ENCODE measurements around the gene CRTC1.

The CRTC1 gene

DNA sequence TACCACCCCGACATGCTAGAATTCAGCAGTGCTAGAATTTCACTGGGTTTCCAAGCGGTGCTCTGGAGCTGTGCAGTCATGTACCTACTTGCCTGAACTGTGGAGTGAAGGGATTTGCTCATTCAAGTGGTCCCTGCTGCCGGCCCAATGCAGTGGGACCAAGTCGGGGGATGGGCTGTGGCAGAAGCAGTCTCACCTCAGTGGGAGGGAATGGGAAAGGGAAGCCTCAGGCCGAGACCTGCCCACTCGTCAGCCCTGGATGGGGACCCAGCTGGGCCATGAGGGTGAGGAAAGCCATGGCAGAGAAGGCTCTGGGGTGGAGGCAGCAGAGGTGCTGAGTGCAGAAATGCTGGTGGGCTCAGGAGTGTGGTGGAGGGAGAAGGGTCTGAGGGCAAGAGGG is 31.7 kb upstream of the CRTC1 start:
- no peak for DNase-seq

DNA sequence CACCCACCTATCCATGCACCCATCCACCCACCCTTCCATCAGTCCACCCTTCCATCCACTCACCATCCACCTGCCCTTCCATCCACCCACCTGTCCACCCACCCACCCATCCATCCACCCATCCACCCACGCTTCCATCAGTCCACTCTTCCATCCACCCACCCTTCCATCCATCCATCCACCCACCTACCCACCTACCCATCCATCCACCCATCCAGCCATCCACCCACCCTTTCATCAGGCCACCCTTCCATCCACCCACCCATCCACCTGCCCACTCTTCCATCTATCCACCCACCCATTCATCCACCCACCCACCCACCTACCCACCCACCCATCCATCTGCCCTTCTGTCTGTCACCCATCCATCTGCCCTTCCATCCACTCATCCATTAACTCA is 29.6 kb upstream of the CRTC1 start:
- no peak for DNase-seq

GRCh38 chr19:18654469-18654868 is 29.0 kb upstream of the CRTC1 start:
- DNase-seq, result no peak

GRCh38 chr19:18655173-18655844 is 28.2 kb upstream of the CRTC1 start:
- no peak for DNase-seq

DNA sequence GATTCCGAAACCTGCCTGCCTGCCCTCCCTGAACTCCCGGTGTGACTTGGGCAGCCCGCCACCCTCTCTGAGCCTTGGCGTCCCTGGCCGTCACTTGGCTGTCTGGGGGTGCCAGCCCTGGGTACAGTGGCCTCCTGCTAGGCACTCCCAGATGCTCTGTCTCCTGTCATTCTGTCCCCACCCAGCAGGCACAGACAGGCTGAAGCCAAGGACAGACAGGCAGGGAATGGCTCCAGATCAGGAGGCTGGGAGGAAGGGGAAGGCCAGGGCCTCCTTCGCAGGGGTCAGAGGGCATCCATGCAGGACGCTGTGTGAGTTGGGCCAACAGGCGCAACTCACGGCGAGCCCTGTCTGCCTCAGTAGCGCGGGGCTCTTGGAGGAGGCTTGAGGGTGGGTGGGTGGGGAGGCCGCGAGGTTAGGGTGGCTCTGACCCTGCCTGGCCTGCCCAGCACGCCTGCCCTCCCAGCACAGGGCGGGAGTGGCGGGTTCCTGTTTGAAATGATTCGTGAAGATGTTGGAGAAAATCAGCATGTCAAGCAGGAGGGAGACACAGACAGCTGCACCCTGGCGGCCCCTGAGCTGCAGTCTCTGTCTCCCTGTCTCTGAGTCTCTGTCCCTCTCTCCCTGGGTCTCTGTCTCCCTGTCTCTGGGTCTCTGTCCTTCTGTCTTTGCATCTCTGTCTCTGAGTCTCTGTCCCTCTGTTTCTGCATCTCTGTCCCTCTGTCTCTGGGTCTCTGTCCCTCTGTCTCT is 27.0 kb upstream of the CRTC1 start:
- no peak for DNase-seq

DNA sequence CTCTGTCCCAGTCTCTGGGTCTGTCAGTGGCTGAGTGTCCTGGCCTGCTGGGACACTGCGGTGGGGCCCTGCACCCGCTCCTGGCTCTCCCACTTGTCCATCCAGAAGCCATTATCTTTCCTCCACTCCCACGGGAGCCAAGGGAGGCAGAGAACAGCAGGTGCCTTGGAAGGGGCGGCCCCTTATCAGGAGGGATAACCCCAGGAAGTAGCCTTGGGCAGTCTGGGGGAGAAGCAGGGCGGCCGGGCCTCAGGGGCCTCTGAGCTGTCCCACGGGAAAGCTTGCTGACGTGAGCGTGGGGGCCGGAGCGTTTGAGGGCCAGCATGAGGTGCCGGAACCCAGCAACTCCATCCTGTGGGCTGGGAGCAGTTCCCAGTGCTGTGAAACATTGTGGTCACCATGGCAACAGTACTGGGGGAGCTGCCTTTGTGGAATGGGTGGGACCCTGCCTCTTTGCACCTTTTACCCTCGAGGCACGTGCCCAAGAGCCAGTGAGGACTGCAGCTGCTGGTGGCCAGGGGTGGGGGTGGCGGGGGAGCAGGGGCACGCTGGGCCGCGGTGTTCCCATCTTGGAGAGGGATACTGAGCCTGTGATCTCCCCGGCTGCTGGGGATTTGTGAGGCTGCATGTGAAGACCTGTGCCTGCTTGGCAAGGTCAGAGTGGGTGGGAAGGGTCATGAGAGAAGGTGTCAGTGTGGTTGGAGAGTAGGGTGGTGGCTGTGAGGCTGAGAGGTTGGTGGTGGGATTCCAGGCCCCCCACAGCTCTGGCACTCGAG is 25.7 kb upstream of the CRTC1 start:
- no peak for DNase-seq

DNA sequence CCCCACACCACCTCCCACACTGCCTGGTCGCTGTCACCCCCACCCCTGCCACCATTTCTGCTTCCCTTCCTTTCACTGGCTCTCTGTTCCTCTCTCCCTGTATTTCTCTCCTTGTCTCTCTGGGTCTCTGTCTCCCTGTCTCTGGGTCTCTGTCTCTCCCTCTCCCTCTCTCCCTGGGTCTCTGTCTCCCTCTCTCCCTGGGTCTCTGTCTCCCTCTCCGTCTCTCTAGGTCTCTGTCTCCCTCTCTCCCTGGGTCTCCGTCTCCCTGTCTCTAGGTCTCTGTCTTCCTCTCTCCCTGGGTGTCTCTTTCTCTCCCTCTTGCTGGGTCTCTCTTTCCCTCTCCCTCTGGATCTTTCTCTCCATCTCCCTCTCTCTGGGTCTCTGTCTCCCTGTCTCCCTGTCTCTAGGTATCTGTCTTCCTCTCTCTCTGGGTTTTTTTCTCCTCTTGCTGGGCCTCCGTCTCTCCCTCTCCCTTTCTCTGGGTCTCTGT is 25.1 kb upstream of the CRTC1 start:
- DNase-seq, result no peak

DNA sequence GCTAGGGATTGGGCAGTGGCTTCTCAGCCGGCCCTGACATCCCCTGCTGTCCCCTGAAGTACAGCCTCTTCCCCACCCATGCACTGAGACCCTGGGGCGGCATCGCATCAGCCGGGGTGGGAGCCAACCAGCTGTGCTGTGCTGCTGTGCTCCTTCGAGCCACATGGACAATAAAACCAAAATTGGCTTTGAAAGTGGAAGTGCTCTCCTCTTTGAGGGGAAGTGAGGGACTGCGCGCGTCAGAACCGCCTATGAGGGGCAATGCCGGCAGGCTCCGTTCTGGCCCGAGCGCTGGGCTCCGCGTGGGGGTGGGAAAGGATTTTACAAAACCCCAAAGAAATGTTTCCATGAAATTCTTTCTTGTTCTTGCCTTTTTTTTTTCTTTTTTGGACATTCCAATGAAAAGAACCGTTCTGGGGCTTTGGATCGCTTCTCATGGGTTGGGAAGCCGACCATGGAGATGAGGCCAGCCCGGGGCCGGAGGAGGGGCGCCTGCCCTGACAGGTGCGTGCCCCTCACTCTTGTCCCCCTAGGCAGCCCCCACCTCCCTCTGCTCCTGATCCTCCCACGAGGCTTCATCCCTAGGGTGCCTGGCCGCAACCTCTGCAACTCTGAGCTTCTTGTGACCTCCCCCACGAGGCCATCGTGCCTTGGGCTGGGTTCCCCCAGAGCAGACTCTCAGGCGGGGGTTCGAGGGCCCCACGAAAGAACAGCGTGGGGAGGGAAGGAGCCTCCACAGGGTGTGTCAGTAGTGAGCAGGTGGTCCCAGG is 24.0 kb upstream of the CRTC1 start:
- DNase-seq, result peak; percentile 87

GRCh38 chr19:18660051-18660910 is 23.2 kb upstream of the CRTC1 start:
- peak; percentile 95 for DNase-seq

GRCh38 chr19:18660939-18661670 is 22.4 kb upstream of the CRTC1 start:
- DNase-seq, result peak; percentile 87

DNA sequence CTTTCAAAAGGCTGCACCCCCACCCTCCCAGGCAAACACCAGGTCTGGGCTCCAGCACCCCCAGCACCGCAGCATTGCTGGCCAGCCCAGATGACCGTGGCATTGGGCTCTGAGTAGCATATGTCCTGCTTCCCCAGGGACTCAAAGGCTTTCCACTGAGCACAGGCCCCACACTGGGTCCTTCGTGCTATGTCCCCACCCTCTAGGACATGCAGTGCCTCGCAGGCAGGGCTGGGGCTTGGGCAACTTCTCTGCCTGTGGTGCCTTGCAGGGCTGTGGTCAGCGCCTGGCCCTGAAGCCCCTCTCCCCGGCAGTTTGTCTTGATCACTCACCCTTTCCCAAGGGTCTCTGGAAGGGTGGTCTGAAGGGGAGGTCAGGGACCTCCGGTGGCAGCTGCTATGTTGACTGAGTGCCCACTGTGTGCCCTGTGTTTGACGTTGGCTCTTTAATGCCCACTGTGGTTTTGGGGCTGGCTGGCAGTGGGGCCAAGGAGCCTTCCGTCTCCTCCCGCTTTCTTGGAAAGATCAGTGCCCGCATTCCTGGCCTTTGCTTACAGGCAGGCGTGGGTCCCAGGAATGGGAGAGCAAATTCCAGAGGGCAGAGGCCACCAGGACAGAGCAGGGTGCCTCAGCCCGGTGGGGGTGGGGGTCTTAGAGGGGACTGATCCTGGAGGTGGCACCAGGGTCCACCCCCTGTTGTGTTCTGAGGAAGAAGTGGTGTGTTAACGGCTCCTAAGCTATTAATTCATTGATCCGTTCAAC is 20.3 kb upstream of the CRTC1 start:
- DNase-seq, result no peak

DNA sequence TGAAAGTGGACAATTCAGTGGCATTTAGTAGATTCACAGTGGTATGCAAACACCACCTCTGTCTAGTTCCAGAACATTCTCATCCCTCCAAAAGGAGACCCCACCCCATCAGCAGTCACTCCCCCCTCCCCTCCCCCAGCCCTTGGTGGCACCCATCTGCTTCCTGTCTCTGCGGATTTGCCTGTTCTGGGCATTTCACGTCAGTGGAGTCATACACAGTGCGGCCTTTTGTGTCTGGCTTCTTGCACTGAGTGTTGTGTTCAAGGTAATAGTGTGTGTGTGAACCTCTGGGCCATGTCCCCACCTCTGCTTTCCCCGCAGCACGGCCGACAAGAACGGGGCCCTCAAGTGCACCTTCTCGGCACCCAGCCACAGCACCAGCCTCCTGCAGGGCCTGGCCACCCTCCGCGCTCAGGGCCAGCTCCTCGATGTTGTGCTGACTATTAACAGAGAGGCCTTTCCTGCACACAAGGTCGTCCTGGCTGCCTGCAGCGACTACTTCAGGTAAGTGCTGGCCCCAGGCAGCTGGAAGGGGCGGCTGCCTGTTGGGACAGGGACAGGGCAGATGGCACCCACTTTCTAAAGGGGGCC is 19.4 kb upstream of the CRTC1 start:
- no peak for DNase-seq

- DNase-seq, result no peak
These were observed 17.7 kb upstream of the CRTC1 start for GRCh38 chr19:18665771-18666202.

- DNase-seq, result no peak
These were observed 17.2 kb upstream of the CRTC1 start for GRCh38 chr19:18666317-18666716.

- DNase-seq, result no peak
These were observed 16.7 kb upstream of the CRTC1 start for GRCh38 chr19:18666784-18667183.

DNA sequence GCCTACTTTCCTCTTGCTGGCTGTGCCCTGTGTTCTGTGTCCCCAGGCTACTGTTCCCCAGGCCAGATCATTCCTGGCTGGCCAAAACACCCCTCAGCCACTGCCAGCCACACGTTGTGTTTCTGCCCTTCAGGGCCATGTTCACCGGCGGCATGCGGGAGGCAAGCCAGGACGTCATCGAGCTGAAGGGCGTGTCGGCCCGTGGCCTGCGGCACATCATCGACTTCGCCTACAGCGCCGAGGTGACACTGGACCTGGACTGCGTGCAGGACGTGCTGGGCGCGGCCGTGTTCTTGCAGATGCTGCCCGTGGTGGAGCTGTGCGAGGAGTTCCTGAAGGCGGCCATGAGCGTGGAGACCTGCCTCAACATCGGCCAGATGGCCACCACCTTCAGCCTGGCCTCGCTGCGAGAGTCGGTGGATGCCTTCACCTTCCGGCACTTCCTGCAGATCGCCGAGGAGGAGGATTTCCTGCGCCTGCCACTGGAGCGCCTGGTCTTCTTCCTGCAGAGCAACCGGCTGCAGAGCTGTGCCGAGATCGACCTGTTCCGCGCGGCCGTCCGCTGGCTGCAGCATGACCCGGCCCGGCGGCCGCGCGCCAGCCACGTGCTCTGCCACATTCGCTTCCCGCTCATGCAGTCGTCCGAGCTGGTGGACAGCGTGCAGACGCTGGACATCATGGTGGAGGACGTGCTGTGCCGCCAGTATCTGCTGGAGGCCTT is 15.8 kb upstream of the CRTC1 start:
- no peak for DNase-seq

DNA sequence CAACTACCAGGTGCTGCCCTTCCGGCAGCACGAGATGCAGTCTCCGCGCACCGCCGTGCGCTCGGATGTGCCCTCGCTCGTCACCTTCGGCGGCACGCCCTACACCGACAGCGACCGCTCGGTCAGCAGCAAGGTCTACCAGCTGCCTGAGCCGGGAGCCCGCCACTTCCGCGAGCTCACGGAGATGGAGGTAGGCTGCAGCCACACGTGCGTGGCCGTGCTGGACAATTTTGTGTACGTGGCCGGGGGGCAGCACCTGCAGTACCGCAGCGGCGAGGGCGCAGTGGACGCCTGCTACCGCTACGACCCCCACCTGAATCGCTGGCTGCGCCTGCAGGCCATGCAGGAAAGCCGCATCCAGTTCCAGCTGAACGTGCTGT is 15.2 kb upstream of the CRTC1 start:
- DNase-seq, result no peak

DNA sequence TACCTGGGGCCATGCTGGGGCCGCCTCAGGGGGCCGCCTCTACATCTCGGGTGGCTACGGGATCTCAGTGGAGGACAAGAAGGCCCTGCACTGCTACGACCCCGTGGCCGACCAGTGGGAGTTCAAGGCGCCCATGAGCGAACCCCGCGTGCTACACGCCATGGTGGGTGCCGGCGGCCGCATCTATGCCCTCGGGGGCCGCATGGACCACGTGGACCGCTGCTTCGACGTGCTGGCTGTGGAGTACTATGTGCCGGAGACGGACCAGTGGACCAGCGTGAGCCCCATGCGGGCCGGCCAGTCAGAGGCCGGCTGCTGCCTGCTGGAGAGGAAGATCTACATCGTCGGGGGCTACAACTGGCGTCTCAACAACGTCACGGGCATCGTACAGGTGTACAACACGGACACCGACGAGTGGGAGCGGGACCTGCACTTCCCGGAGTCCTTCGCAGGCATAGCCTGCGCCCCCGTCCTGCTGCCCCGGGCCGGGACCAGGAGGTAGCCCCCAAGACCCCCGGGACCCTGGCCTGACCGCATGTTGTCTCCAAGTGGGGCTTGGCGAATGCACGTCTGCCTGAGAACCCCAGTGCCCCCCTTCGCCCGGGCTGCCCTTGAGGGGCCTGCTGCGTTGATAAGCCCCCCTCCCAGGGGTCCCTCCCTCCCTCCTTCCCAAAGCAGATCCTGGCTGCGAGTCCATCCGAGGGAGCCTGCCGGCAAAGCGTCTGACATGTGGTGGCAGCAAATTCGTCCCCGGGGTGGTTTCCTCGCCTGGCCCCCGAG is 14.5 kb upstream of the CRTC1 start:
- DNase-seq, result no peak

DNA sequence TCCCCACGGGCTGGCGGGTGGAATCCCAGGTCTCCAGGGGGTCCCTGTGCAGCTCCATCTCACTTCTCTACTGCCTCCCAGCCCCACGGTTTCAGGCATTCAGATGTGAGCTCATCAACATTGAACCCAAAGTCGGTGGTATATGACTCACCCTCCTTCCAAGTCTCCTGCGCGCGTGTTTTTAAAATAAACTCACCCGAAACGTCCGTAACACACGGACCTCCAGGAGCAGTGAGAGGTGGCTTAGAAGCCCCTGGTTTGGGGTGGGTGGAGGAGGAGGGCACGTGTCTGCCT is 14.0 kb upstream of the CRTC1 start:
- DNase-seq, result no peak

Data from inflammatory macrophage treated with lipopolysaccharide for 4 hours (primary cell).